GM19043 (cell line): ENCODE results near the gene FAM50B.

Experiments used
- ATAC-seq: cut with Tn5 transposase; IDR thresholded peaks from one replicate; pipeline ENCODE4 v1.9.1; 2021; ENCODE audit warnings: low read depth; ENCODE audit not compliant: unreplicated experiment

FAM50B gene

GRCh38 chr6:3869632-3870527 lies 20.7 kb downstream of the FAM50B start:
- no peak for ATAC-seq

GRCh38 chr6:3870528-3870925 lies 21.4 kb downstream of the FAM50B start:
- no peak for ATAC-seq

GRCh38 chr6:3871515-3871914 lies 22.3 kb downstream of the FAM50B start:
- ATAC-seq: no peak

- ATAC-seq: no peak
Measured at GRCh38 chr6:3871939-3872338, 22.8 kb downstream of the FAM50B start.

GRCh38 chr6:3872370-3872854 lies 23.2 kb downstream of the FAM50B start:
- ATAC-seq: no peak

- no peak for ATAC-seq
Measured at GRCh38 chr6:3873051-3873450, 23.9 kb downstream of the FAM50B start.

GRCh38 chr6:3874069-3874468 lies 24.9 kb downstream of the FAM50B start:
- ATAC-seq: no peak

- ATAC-seq: no peak
Measured at GRCh38 chr6:3875486-3875885, 26.3 kb downstream of the FAM50B start.

- no peak for ATAC-seq
Measured at GRCh38 chr6:3876101-3876500, 26.9 kb downstream of the FAM50B start.

- ATAC-seq: no peak
Measured at GRCh38 chr6:3876866-3877265, 27.7 kb downstream of the FAM50B start.

GRCh38 chr6:3878048-3878666 lies 29.0 kb downstream of the FAM50B start:
- no peak for ATAC-seq

GRCh38 chr6:3879194-3879952 lies 30.2 kb downstream of the FAM50B start:
- no peak for ATAC-seq

- ATAC-seq: no peak
Measured at GRCh38 chr6:3881711-3882421, 32.7 kb downstream of the FAM50B start.

GRCh38 chr6:3882431-3882830 lies 33.3 kb downstream of the FAM50B start:
- ATAC-seq: no peak

GRCh38 chr6:3882866-3883265 lies 33.7 kb downstream of the FAM50B start:
- no peak for ATAC-seq

- no peak for ATAC-seq
Measured at GRCh38 chr6:3884007-3884745, 35.0 kb downstream of the FAM50B start.

GRCh38 chr6:3885262-3886036 lies 36.3 kb downstream of the FAM50B start:
- no peak for ATAC-seq

- ATAC-seq: no peak
Measured at GRCh38 chr6:3887150-3887700, 38.1 kb downstream of the FAM50B start.
